GM19328 (cell line): ENCODE measurements around the gene PHLDA2.

Experiments
- ATAC-seq: cut with Tn5 transposase; IDR thresholded peaks from one replicate; pipeline ENCODE4 v1.9.1; 2021; ENCODE audit warnings: mild to moderate bottlenecking, moderate library complexity; ENCODE audit not compliant: unreplicated experiment

The PHLDA2 gene, protein sequence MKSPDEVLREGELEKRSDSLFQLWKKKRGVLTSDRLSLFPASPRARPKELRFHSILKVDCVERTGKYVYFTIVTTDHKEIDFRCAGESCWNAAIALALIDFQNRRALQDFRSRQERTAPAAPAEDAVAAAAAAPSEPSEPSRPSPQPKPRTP

DNA sequence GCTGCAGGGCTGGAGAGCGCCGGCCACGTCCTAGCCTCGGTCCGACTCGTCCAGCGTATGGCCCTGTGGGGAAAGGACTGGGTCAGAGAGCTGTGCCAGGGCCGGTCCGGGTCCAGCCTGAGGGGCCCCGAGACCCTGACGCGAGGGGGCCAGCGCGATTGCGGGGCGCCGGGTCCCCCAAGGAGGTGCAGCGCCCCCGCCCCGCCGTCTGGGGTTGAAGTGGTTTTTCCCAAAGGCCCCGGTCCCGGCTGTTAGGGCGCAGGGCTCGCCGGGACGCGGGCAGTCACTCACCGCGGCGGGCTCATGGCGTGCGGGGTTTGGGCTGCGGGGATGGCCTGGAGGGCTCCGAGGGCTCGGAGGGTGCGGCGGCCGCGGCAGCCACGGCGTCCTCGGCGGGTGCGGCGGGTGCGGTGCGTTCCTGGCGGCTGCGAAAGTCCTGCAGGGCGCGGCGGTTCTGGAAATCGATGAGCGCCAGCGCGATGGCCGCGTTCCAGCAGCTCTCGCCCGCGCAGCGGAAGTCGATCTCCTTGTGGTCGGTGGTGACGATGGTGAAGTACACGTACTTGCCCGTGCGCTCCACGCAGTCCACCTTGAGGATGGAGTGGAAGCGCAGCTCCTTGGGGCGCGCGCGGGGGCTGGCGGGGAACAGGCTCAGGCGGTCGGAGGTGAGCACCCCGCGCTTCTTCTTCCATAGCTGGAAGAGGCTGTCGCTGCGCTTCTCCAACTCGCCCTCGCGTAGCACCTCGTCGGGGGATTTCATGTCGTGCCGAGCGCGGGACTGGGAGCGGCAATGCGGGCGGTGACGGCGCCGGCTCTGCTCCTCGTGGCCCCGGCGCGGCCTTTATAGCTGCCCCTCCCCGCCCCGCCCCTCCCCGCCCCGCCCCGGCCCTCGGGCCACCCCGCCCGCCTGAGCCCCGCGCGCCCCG, at the start of gene PHLDA2:
TSS of gene PHLDA2 (minus strand) at position 816 of the 926 bp plus-strand sequence. CDS start at position 760, 56 bp downstream.
- ATAC-seq, result no peak

DNA sequence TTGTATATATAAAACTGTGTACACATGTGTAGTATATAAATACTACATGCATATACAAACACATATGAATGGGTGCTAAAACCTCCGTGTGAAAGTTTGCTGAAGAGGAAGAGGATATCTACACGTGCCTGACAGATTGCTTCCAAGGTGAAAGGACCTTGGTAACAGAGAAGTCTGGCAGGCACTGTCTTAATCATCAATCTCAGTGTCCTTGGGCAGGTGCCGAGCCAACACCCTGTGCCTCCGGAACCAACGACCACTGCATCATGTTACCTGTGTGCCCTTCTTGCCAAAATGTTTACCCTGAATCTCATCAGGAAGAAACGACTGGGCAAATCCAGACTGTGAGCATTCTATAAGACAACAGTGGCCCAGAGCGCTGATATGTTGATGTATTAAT, 47.9 kb upstream of the PHLDA2 start:
- no peak for ATAC-seq

DNA sequence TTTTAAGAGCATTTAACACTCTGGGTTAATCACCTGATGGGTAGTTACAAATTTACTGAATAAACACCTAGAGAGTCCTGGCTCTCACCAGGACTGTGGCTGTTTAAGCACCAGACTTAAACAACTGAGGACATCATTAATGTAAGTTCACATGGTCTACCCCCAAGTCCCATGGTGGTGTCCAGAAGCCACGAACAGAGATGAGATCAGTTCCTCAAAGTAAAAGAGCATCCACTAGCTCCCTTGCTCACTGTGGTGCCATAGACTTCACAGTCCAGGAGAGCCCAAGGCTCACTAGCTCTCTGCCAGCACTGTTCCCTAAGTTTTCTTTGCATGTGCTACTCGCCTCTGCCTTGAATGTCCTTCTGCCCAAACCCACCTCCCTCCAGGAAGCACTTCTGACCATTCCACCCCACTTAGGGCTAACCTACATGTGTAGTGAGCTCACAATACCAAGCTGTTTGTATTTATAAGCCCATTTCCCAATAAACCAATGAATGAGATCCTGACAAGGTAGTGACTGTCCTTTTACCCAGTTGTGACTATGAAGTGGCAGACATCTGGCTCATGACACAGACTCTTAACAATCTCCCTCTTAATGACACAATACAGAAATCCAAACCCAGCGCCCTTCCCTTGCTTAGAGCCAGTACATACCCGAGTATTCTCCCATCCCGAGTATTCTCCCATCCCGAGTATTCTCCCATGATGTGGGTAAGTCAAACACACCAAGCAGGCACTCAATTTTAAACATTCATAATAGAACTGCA, 47.3 kb upstream of the PHLDA2 start:
- no peak for ATAC-seq

DNA sequence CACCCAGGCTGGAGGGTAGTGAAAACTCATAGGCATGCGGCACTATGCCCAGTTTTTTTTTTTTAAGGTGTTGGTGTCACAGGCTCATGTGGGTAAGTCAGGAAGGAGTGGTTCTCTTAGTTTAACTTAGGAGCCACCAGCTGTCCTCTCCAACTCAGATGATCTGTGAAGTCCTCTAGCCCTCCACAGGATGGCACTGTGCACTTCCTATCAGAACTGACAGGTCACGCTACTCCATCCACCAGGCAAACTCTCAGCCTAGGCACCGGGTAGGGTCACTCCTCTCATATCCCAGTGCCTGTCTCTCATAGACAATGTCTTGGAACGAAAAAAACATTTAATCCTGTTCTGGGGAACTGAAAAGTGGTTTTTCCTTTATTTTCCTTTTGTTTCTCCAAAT, 46.4 kb upstream of the PHLDA2 start:
- no peak for ATAC-seq

DNA sequence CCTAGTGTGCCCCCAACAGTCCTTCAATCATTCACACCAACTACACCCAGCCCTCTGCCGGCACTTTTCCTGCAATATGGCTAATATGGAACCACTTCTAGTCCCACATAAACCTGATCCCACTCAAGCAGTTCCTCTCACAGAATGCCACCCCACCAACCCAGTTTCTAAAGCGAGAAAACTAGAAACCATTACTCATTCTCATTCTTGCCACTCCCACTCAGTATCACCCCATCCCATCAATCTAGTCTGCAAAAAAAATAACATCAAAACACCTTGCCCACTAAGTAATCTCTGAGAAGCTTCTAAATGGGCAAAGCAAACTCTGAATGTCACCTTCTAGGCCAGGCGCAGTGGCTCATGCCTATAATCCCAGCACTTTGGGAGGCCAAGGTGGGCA, 45.1 kb upstream of the PHLDA2 start:
- ATAC-seq, result no peak

DNA sequence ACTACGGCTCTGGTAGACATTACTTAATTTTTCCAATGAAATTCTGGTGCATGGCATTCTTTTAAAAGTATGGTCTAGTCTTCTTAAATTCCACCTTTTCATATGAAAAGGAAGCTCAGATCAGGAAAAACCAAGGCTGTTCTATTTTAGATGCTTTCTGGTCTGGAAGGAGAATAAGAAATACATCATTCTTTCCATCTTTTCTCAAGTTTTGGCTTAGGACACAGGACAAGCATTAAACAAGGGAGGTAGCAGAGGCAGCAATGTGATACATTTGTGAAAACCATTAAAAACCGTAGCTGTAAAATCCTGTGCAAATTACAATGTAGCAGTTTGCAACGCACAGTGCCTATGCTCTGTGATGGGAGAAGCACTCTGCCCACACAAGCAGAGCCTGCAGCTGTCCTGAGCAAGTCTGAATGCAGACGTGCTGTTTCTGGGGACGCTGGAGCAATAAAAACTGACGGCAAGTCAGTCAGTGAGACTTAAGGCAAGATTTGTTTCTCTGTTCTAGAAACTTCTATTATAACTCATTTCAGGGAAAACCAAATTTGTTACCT, 39.2 kb upstream of the PHLDA2 start:
- no peak for ATAC-seq

DNA sequence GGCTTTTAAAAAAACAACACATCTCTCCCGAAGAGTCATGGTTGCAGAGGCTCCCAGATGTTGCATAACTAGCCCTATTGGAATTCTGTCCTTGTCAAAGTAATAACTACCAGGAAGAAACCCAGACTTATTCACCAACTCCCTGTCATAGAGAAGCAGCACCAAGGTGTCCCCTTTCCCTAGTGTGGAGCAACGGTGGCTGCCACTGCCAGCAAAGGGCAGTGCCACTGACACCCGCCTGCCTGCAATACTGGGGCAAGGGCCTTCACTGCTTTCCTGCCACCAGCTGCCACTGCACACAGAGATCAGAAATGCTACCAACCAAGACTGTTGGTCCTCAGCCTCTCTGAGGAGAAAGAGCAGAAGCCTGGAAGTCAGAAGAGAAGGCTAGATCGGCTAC, 35.6 kb upstream of the PHLDA2 start:
- no peak for ATAC-seq

DNA sequence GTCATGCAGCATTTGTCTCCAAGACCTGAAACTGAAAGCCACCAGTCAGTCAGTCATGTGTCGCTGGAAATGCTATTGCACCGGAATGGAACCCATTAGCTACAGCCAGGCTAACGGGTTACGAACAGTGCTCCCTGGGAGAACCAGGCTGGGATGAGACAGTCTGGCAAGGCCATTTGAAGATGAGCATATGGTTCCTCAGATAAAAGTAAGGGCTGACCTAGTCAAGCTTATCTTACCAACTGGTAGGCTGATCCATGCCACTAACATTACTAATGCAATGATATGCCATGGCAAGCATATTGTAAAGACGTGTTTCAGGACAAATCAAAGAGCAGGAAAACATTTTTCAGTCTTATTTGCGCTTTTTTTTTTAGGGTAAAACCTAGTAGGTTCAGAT, 34.5 kb upstream of the PHLDA2 start:
- ATAC-seq, result no peak

DNA sequence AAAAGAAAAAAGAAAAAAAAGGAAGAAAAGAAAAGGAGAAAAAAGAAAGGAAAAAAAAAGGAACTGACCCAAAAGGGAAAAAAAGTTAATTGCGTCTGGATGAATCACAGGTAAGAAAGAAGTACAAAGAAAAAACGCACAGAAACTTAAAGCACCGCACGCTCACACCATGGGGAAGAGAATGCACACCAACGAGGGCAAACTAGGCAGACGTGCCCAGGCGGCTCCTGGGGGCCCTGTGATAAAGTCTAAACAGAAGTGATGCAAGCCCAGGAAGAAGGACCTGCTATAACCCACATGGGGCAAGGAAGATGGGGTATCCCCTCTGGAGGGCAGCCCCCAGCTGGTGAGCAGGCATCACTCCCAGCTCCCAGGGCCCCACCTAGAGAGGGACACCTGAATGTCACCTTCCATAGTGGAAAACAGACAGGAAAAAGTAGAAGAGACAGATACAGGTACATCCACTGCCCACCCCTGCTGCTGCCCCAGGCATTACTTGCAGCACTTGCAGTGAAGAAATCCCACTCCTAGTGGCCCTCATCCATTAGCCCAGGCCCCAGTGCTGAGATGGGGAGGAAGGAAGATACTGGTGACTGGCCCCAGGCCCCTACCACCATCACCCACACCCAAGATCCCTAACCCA, 34.0 kb upstream of the PHLDA2 start:
- ATAC-seq, result no peak

DNA sequence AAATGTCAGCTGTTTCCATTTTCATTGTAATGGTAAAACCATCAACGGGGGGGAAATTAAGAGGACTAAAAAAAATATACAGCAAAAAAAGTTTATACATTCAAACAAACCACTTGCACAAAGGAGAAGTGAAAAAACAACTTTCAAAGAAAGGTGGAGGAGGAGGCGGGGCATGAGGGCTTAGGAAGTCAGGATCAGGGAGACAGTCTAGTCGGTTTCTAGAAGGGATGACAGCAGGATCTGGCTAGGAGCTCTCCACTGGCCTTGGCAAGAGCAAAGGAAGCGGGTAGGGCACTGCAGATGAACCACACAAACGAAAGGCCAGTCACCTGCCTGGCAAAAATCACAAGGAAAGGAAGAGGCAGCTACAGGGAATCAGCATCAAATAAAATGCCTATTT, 31.9 kb upstream of the PHLDA2 start:
- no peak for ATAC-seq

DNA sequence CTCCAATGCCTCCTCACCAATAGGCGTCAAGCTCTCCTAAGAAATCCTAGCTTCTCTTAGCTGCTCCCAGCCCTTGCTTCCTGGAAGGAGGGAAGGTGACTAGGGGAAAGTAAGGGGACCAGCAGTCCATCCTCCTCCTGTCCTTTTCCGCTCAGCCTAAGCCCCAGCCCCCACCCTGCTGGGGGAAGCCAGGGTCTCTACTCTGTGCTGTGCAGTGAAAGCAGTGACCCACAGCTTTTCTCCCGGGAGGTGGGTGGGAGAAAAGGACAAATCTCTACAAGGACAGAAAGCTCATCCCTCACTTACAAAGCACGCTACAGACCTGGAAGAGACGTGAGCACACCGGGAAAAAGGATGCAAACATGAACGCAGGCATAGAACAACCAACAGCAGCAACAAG, 30.9 kb upstream of the PHLDA2 start:
- ATAC-seq, result no peak

DNA sequence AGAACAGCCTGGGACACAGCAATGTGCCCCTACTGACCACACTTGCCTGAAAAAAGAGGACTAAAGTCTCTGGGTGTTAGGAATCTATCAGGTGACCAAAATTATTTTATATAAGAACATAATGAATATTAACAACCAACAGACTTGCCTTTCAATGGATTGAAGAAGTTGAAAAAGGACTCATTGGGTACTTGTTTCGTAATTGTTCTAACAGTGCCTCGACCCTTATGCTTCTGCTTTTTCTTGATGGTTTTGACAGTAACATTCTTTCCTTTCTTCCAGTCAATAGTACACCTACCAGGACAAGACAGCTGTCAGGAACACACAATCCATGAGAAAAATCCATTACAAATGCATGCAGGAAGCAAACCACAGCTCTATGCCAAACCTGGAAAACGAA, 29.0 kb upstream of the PHLDA2 start:
- no peak for ATAC-seq

DNA sequence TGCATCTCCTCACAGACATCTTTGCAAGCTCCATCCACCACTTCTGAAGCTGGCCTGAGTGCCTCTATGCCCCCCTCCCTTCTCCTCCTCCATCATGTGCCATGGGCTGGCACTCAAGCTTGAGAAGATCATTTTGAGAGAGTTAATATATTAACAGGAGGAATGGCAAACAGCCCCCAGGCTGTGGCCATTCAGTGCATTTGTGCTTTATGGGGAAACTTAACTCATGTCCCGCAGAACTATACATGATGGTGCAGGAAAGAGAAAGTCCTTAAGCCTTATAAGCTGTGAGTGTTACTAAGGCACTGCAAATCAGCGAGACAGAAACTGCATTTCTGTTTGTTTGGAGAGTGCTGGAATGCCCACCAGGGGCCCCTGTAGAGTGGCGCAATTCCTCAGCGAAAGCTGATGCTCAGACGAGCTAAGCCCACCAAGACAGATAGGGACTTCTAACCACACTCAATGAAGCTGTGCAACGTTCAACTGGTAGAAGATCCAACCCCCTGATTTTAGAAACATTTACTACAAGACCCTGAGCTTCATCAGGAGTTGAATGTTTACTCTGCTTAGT, 26.8 kb upstream of the PHLDA2 start:
- ATAC-seq, result no peak

DNA sequence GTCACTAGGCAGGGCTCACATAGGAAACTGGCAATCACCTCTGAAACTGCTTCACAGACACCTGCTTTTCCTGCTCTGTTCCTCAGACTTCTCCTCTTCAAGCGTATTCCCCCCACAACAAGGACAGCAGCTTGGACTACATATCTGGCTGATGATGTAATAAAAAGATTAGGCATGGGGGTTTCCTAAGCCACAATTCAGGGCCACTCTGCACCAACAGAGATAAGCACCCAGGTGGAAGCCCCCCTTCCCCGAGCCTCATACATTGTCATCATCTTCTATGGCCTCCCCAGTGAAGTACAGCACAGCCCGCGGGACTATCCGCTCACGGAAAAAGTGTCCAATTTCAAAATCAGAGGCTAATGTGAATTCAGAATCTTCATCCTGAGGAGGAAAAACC, 25.0 kb upstream of the PHLDA2 start:
- ATAC-seq, result no peak

DNA sequence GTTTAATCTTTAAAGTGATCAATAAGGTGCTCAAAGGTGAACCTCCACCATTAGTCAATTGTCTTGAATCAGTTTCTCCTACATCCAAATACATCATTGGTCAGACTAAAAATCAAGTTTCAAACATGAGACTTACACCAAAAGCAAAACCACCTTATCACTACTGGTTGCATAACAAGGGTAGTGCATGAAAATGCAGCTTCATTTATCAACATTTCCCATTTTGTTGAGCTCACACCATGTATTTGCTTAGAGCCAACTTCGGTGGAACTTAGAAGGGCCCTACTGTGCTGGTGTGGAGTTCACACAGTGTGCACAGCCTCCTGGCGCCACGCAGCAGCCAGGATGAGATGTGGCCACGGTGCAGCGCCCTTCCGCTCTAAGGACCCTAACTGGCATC, 23.1 kb upstream of the PHLDA2 start:
- ATAC-seq, result no peak

DNA sequence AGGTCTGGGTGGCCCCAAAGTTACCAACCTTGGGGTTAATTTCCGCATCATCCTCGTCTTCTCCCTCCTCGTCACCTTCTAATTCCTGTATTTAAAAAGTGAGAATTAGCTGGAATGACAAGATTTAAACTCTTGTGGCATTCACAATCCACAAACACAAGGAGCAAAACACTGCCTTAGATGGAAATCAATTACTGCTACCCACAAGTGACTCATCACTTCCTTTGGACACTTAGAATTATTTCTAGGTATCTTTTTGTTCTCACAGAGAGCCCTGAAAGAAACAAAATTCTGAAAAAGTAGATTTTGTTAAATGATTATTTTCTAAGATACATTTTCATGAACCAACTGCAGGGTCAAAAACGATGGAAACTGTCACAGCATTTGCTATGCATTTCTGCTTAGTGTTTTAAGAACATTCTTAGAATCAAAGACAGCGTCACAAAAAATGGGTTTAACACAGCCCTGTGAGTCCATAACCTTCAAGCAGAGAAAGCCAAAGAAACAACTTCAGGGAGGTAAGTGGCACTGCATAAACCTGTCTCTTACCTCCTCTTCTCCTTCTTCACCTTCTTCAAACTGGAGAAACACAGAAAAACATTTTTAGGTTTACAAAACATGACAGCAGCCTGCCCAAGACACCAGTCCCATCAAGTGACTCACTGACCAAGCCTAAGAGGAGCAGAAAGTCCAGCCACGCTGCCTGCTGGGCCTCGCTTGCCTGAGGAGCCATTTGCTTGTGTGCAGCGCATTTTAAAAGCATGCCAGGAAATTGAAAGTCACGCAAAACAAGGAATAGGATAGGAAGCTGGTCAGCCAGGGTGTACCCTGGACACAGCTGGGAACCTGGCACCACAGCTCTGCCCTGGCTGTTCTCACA, 22.3 kb upstream of the PHLDA2 start:
- ATAC-seq, result no peak

DNA sequence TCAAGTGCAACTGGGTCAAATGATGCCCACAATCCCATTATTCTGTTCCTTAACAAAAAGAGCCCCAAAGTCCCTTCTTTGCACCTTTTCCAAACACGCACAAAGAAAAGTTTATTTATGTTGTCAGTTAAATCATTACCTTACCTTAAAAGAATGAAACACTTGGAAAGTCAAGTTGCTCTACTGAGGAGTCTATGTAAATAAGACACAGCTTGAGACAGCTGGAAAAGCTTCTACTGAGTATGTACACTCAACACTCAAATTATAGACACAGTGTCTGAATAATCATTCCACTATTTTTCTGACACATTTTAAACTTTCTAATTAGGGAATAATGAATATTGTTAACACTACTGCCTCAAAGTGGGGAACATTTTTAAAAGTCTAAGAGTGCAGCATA, 21.6 kb upstream of the PHLDA2 start:
- no peak for ATAC-seq

DNA sequence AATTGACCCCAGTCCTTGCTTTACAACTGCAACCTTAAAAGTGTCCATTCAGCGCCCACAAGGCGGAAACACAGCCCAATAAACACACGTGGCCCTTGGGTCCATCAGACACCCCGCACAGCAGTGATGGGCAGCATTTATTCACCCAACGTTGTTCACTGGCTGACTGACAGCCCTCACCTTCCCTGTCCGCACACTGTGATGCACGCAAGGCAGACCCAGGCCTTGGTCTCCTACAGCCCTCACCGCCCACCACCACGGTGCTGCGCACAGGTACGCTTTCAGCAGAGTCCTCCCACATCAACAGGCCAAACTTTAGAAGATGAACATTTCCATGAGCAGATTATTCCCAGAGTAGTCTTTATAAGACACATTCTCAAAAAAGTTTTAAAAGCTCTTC, 20.7 kb upstream of the PHLDA2 start:
- no peak for ATAC-seq

DNA sequence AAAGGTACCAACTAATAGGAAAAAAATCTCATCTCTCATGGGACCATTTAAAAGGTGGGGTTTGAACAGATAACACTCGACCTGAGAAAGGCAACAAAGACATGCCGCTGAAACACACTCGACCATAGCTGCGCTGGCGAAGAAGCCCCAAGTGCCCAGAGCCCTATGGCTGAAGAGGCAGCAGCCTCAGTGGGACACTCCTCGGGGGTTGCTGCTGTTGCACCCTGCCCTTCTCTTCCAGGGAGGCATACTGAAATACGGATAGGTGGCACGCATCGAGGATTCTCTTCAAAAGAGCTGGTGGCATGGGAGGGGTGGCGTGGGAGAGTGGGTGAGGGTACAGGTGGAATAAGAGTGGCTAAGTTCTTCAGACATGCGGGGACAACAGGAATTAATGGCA, 18.5 kb upstream of the PHLDA2 start:
- no peak for ATAC-seq
